Suppressor macrophage treated with lipopolysaccharide for 4 hours (primary cell): ENCODE measurements around the gene CTIF.

Experiments
- DNase-seq: peaks from one replicate; pipeline ENCODE4 v3.0.0-alpha.2; 2020

The CTIF gene

DNA sequence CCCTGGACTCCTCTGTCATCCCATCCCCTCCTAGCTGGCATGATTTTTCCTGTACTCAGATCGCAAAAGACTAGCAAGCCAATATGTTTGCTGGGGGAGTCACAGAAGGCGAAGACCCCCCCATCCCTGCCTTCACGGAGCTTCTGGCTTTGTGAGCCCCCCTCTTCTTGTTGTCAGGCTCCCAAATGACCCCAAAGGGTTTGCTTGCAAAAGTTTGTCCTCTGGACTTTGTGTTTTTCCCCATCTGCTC is 242.0 kb downstream of the CTIF start:
- no peak for DNase-seq

- DNase-seq, result peak; percentile 73
Observed at GRCh38 chr18:48781163-48781987, 242.5 kb downstream of the CTIF start.

GRCh38 chr18:48781988-48782363 is 243.1 kb downstream of the CTIF start:
- DNase-seq, result no peak

DNA sequence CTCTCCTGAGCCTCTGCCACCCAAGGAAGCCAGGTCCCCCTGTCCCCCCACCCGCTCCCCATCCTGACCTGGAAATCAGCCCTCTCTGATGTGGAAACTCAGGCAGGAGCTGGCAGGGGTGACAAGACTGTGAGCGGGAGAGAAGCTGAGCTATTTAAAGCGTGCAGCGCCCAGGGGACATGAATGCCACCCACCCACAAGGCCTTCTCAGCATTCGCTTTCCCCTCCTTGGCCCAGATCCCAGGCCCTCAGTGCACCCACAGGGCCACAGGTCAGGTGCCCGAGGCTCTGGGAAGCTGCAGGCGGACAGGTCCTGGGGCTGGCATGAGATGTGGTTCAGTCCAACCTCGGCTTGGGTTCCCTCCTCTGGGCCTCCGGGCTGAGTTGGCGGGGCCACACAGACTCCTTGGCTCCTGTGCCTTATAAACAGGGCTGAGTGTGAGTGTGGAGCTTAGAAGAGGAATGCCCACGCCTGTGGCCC is 243.6 kb downstream of the CTIF start:
- no peak for DNase-seq

DNA sequence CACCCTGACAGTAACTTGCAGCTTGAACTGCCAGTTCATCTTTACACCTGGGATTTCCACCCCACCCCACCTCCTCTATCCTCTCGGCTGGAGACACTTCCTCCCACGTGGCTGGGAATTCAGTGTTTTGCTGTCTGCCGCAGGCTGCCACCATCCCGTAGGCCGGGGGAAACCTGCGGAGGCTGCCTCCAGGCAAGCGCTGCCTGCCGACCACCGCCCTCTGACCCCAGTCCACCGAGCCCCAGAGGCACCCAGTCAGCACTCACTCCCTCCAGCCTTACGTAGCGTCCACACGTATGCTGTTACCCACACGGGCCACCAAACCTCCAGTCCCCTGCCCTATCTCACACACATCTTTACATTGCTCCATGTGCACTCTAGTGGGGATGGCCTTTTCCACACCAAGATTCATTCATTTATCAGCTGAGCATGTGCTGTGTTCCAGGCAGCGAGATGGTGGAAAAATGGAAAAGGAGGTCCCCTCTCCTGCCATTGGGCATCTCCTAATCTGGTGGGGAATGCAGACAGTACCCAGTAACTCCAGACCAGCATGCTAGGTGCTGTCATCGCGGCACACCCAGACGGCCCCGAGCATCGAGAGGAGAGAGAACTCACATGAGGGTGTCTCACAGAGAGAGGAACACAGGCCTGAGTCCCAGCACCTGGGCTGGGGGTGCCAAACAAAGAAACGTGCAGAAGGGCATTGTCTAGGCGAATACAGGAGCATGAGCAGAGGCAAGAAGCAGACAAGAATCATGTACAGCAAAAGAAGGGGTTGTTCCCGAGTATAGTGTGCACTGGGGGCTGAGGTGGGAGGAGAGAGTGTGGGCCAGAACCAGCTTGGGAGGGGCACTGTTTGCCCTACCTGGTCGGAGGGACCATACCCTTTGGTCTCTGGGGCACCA is 245.0 kb downstream of the CTIF start:
- DNase-seq, result no peak

GRCh38 chr18:48784656-48785055 is 245.8 kb downstream of the CTIF start:
- DNase-seq, result peak; percentile 35

- peak; percentile 93 for DNase-seq
Observed at GRCh38 chr18:48785091-48785614, 246.3 kb downstream of the CTIF start.

DNA sequence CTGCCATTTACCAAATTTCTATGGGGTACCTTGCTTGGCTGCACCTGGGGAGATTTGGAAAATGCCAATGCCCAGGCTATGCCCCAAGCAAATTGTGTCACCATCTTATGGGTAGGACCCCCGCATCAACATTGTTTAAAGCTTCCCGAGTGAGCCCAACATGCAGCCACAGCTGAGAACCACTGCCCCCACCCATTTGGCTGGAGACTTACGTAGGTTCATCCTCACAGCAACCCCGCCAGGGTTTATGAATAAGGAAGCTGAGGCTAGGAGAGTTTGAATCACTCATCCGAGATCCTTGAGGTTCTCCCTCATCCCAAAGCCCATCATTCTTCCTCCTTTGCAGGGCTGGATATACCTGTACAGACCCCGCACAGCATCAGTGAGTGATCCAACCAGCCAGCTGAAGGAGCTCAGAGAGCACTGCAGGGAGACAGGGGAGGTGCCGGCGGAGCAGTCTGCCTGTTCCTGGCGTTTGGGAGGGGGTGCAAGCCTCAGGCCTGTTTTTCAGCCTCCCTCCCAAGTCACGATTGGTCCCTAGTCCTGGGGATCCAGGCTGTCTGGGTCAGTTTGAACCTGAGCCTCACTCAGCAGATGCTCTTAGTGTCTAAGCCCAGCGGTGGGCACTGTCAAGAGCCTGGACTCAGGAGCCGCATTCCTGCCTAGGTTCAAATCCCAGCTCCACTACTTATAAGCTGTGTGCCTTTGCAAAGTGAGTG is 247.1 kb downstream of the CTIF start:
- peak; percentile 36 for DNase-seq

- no peak for DNase-seq
Observed at GRCh38 chr18:48786455-48787202, 247.8 kb downstream of the CTIF start.

GRCh38 chr18:48787203-48788151 is 248.6 kb downstream of the CTIF start:
- DNase-seq, result no peak

GRCh38 chr18:48788373-48788772 is 249.5 kb downstream of the CTIF start:
- DNase-seq, result no peak

- no peak for DNase-seq
Observed at GRCh38 chr18:48789259-48789812, 250.5 kb downstream of the CTIF start.

- peak; percentile 13 for DNase-seq
Observed at GRCh38 chr18:48790226-48790863, 251.5 kb downstream of the CTIF start.

- peak; percentile 63 for DNase-seq
Observed at GRCh38 chr18:48790869-48791635, 252.2 kb downstream of the CTIF start.

DNA sequence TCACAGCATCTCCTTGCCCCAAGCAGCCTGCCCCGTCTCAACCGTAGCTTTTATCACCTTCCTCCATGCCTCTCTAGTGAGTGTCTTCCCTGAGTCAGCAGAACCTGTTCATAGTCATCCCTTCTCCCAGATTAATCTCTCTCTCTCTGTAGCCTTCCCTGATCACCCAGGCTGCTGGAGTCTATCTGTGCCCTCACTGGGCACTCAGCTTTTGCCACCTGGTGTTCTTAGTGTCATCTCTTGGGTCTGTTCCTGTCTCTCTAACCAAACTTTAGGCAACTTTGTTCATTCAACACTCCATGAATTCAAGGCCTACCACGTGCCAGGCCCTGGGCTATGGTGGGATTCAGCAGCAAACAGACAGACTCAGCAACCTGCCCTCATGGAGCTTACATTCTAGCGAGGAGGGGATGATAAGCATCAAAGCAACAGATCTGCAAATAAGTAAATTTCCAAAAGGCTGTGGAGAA is 252.8 kb downstream of the CTIF start:
- DNase-seq, result no peak

GRCh38 chr18:48792141-48792540 is 253.3 kb downstream of the CTIF start:
- no peak for DNase-seq

DNA sequence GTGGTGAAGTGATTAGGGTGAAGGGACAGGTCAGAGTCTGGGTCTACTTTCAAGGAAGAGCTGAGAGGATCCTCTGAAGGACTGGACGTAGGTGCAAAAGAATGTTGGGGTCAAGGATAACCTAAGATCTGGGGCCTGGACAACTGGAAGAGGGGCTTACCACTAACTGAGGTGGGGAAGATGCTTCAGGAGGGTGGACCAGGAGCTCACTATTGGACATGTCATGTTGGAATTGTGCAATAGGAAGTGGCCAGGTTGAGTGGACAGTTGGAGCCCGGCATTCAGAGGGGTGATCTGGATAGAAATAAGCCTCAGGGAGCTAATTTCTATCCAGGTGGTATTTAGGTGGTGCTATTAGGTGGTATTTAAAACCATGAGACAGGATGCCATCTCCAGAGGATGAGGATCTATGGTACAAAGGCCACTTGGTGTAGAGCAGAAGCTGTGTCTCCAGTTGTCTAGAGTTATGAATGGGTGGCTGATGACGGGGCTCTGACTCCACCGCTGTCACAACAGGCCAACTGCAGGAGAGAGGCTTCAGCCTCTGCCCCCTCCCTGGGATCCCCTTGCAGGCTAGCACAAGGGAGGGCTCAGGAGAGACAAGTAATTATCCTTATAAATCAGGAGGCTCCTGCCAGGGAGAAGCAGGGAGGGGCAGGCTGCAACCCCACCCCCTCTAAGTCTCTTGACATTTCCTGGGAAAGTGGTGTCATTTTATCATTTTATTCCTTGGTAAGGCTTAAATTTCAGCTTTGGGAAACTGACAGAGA is 254.0 kb downstream of the CTIF start:
- DNase-seq, result no peak

DNA sequence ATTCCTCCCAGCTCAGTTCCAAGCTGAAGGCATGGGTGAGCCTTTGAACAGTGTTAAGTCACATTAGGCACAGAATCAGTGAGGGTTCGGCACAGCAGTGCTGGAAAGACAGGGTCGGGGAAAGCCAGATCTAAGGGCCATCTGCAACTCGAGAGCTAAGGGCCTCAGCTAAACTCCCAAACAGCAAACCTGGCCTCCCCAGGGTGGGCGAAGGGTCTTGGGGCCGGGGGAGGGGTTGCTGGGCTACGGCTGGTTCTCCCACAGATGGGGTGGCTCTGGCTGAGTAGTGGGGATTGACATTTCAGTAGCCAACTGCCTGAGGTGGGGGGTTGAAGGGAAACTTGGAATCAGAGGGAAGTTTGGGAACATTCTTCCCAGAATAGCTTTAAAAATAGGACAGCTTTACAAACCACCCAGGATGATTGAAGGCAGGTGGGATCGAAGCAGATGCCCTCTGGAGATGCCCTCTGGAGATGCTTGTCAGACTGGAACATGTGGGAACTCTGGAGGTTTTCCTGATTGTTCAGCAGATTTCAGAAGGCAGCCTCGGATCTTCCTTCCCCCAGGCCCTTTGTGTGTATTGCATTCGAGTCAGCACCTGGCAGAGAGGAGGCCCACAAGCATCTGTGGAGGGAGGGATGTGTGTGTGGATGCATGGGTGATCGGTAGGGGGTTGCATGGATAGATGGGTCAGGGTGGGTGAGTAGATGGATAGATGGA is 255.6 kb downstream of the CTIF start:
- DNase-seq, result no peak
